HepG2 (cell line): Measurements from ENCODE around the gene EFL1.
"Not testable (repeated sequence)": the region's sequence is repeated elsewhere in the genome, so short reads cannot be mapped to it uniquely, and the experiment has no call there.

Experiments
- ASH2L ChIP-seq: fragments of 300-600, 200-600 bp; sonication (generic); IDR thresholded peaks from 2 replicates; pipeline ENCODE4 v1.7.0; 2017; ENCODE audit warnings: low read depth, mild to moderate bottlenecking, moderate library complexity, mixed read lengths, low read length; ENCODE audit not compliant: insufficient read length
- CEBPZ ChIP-seq: IDR thresholded peaks from 2 replicates; pipeline ENCODE4 v1.6.1; 2012; ENCODE audit warnings: low read length, improper control_type of control experiment
- GMEB1 ChIP-seq: sonication (generic); formaldehyde crosslinking; IDR thresholded peaks from 2 replicates; pipeline ENCODE4 v1.5.1; 2020; ENCODE audit warnings: missing genetic modification reagents, mild to moderate bottlenecking, borderline replicate concordance
- IRF9 ChIP-seq: sonication (generic); formaldehyde crosslinking; IDR thresholded peaks from 2 replicates; pipeline ENCODE4 v1.8.0; 2022; ENCODE audit warnings: missing genetic modification reagents, mild to moderate bottlenecking, borderline replicate concordance
- KAT8 ChIP-seq: IDR thresholded peaks from 2 replicates; pipeline ENCODE4 v1.6.1; 2016; ENCODE audit warnings: missing genetic modification reagents, missing compliant biosample characterization
- NFE2L2 ChIP-seq: fragments of 150-350 bp; IDR thresholded peaks from 2 replicates; pipeline ENCODE4 v1.6.1; 2014; ENCODE audit warnings: low read length
- POLR2A ChIP-seq, 2 experiments: IDR thresholded peaks; 2 replicates each; pipeline ENCODE4 v1.6.1; 2011; ENCODE audit warnings: low read depth in 2 of 2, low read length in 2 of 2, mild to moderate bottlenecking in 1 of 2, moderate library complexity in 1 of 2; ENCODE audit not compliant: insufficient read depth in 1 of 2
- POLR2AphosphoS5 ChIP-seq: IDR thresholded peaks from 2 replicates; pipeline ENCODE4 v1.6.1; 2012; ENCODE audit warnings: low read depth, low read length
- SAP130 ChIP-seq: IDR thresholded peaks from 2 replicates; pipeline ENCODE4 v1.6.1; 2016; ENCODE audit warnings: low read depth
- SP1 ChIP-seq, 2 experiments: fragments of 450-650 bp in 1 of 2; sonication (generic) in 1 of 2; formaldehyde crosslinking in 1 of 2; IDR thresholded peaks; 2 replicates each; pipeline versions ENCODE4 v1.4.0 to v1.6.1; 2016 to 2020; ENCODE audit warnings: missing genetic modification reagents in 1 of 2
- ZBTB10 ChIP-seq: sonication (generic); formaldehyde crosslinking; IDR thresholded peaks from 2 replicates; pipeline ENCODE4 v1.4.0; 2020; ENCODE audit warnings: missing genetic modification reagents, borderline replicate concordance
- ZMAT3 ChIP-seq: sonication (generic); formaldehyde crosslinking; conservative IDR thresholded peaks from 2 replicates; pipeline ENCODE4 v1.7.0; 2021; ENCODE audit warnings: missing genetic modification reagents
- ZSCAN22 ChIP-seq: sonication (generic); formaldehyde crosslinking; IDR thresholded peaks from 2 replicates; pipeline ENCODE4 v1.4.0; 2020; ENCODE audit warnings: mild to moderate bottlenecking, missing genetic modification reagents

- not testable (repeated sequence) for TF ChIP-seq POLR2AphosphoS5; SP1 (IDR thresholded peaks at IDR 0.05); SP1 (CRISPR knock-in tag; IDR thresholded peaks at IDR 0.05); ASH2L; ZBTB10; SAP130 (CRISPR knock-in tag); IRF9 (CRISPR knock-in tag); CEBPZ; KAT8 (CRISPR knock-in tag); ZMAT3 (CRISPR knock-in tag); POLR2A (IDR thresholded peaks at IDR 0.05; ENCODE audit: insufficient read depth in 1 of 2, low read depth in 2 of 2, low read length in 2 of 2); ZSCAN22; NFE2L2; GMEB1
Observed at GRCh38 chr15:82245956-82246355, 16.6 kb downstream of the EFL1 start.
